ENCODE data around the gene PTK7. TPM values are rescaled to one million over a fixed set of nuclear protein-coding genes. Genes with fewer than 3 reads are reported as not detected.

Gene PTK7
- 44.6 and 102 TPM in 2 replicates for total RNA-seq (ENCODE audit: low replicate concordance)

- H3K4me3 ChIP-seq (ENCODE audit: low read depth, low read length): peak within 1 kb of the TSS; percentile 81
- peak; percentile 45 for DNase-seq (ENCODE audit: low read depth)
- no peak for TF ChIP-seq CTCF (IDR thresholded peaks at IDR 0.05; ENCODE audit: insufficient read depth, low read length)
These were observed at the start of gene PTK7 for GRCh38 chr6:43075670-43076463. Gene PTK7 (plus strand): TSS chr6:43076314. CDS start chr6:43076489, 175 bp downstream.

GRCh38 chr6:43026365-43026764 is 49.7 kb upstream of the PTK7 start:
- no peak for TF ChIP-seq CTCF (IDR thresholded peaks at IDR 0.05; ENCODE audit: insufficient read depth, low read length)
- no peak overlapping the region for H3K4me3 ChIP-seq (ENCODE audit: low read depth, low read length)
- no peak for DNase-seq (ENCODE audit: low read depth)

GRCh38 chr6:43029120-43029519 is 47.0 kb upstream of the PTK7 start:
- DNase-seq (ENCODE audit: low read depth): no peak
- H3K4me3 ChIP-seq (ENCODE audit: low read depth, low read length): no peak overlapping the region
- TF ChIP-seq CTCF (IDR thresholded peaks at IDR 0.05; ENCODE audit: insufficient read depth, low read length): no peak

- no peak overlapping the region for H3K4me3 ChIP-seq (ENCODE audit: low read depth, low read length)
- no peak for DNase-seq (ENCODE audit: low read depth)
- TF ChIP-seq CTCF (IDR thresholded peaks at IDR 0.05; ENCODE audit: insufficient read depth, low read length): no peak
These were observed 43.8 kb upstream of the PTK7 start for GRCh38 chr6:43032326-43032725.

- H3K4me3 ChIP-seq (ENCODE audit: low read depth, low read length): no peak overlapping the region
- no peak for TF ChIP-seq CTCF (IDR thresholded peaks at IDR 0.05; ENCODE audit: insufficient read depth, low read length)
- DNase-seq (ENCODE audit: low read depth): no peak
These were observed 42.5 kb upstream of the PTK7 start for GRCh38 chr6:43033496-43034189.

- H3K4me3 ChIP-seq (ENCODE audit: low read depth, low read length): no peak overlapping the region
- DNase-seq (ENCODE audit: low read depth): no peak
- TF ChIP-seq CTCF (IDR thresholded peaks at IDR 0.05; ENCODE audit: insufficient read depth, low read length): no peak
These were observed 42.0 kb upstream of the PTK7 start for GRCh38 chr6:43034190-43034525.
